Stimulated activated CD8-positive, alpha-beta memory T cell treated with anti-CD3 and anti-CD28 coated beads, Interleukin-7, amount 100 ng/mL, for 48 hours (primary cell): Measurements from ENCODE around the gene ATP2C1.
"Not testable (repeated sequence)": the region's sequence is repeated elsewhere in the genome, so short reads cannot be mapped to it uniquely, and the experiment has no call there.

ENCODE experiments used
- DNase-seq, 2 donors: peaks; one replicate each; pipeline ENCODE4 v3.0.0-alpha.2; 2020; ENCODE audit warnings: low read depth in 1 of 2; ENCODE audit errors: extremely low read depth in 1 of 2

ATP2C1 gene

DNA sequence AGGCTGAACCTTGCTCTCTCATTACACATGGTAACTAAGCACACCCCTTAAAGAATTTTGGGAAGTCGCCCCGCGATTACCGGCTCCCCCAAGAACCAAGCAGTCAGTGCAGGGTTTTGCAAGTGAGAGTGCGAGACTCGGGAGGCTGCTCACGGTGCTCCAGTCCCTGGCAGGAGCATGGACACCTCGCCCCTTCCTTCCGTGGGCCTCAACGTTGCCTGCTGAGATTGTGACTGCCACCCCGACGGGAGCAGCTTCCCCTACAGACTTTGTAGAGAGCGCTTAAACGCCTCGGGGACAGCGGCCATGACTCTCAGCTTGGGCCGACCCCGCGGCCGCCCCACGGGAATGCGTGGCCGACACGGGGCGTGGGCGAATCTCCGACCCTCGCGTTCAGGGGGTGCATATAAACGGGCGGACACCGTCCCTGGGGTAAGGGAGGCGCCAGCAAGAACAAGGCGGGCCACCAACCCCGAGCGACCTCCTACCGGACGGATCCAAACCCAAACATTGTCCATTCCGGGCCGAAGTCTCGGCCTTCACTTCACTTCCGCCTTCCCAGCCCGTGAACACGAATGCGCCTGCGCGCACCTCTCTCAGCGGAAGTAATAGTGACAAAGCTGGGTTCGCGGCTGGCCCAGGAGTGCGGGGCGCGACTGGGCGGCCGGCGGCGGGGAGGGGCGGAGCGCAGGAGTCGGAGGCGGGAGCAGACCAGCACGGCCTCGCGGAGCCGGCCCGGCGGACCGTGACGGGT, at the start of gene ATP2C1:
Gene ATP2C1, plus strand, starts transcription at position 709 of the 754 bp plus-strand sequence. CDS start 686 bp downstream, outside the sequence.
- DNase-seq: peak; percentile 82 to 85

DNA sequence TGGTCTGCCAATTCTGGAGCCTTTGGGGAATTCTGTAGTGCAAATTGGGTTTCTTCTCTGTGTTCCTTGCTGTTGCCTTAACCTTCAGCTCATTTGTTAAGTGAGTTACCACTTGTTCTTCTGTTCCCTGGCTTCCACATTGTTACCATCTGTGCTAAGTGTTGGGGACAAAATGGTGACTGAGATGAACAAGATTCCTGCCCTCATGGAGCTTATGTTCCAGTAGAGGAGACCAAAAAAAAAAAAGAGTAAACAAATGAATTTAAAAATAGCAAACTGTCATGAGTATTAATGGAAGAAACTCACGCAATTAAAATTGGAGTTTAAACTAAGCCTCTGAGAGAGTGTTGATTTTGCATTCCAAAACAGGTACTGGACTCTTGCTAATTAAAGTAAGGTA, 49.4 kb upstream of the ATP2C1 start:
- no peak for DNase-seq

DNA sequence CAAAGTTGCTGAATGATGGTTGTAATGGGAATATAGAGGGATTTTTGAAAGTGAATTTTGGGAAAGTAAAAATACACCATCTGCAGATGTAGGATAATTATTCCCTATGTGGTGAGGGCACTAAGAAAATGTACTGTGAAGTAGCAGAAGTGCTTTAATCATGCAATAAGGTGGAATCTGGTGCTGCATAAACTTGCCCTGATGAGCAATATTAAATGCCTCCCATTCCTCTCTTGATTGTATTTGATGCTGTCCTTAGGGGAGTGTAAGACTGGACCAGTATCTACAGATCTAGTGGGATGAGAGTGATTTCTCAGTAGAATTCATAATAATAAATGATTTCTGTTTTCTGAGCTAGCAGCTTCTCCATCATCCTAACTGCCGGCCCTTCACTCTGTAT, 47.7 kb upstream of the ATP2C1 start:
- DNase-seq: no peak

GRCh38 chr3:130849091-130849552, 44.8 kb upstream of the ATP2C1 start:
- DNase-seq: no peak

GRCh38 chr3:130850044-130850797, 43.7 kb upstream of the ATP2C1 start:
- peak; percentile 10 to 43 for DNase-seq

DNA sequence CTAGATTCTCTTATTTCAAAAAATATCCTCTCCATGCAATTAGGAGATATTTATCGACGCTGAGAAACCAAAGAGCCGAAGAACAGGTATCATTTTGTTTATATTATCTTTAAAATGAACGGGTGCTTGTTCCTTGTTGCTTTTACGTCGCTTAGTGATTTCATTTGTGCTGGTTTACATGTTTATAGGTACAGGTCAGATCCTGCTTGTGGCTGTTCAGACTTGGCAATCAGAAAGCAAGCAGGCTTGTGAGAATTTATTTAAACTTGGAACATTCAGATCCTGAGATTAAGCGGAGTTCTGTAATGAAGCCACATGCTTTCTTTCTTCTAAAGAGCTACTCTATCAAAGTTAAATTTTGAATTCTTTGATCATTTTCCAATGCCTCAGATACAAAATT, 43.0 kb upstream of the ATP2C1 start:
- no peak for DNase-seq

DNA sequence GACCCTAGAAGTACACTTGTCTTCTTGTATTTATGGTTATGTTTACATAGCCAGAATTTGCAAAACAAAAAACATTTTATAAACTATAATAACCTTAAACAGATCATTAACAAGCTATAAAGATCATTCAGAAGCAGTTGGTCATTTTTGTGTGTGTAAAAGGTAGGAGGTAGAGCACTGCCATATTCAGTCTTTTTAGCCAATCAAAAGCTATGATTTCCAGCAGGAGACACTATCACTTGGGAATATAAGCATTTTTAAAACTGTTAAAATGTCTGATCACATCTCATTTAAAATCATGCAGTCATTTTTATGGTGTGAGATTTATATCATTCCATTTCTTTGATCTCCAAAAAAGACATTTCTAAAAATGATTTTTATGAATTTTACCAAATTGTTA, 42.6 kb upstream of the ATP2C1 start:
- no peak for DNase-seq

- no peak for DNase-seq
These were observed 40.3 kb upstream of the ATP2C1 start for GRCh38 chr3:130853581-130853980.

DNA sequence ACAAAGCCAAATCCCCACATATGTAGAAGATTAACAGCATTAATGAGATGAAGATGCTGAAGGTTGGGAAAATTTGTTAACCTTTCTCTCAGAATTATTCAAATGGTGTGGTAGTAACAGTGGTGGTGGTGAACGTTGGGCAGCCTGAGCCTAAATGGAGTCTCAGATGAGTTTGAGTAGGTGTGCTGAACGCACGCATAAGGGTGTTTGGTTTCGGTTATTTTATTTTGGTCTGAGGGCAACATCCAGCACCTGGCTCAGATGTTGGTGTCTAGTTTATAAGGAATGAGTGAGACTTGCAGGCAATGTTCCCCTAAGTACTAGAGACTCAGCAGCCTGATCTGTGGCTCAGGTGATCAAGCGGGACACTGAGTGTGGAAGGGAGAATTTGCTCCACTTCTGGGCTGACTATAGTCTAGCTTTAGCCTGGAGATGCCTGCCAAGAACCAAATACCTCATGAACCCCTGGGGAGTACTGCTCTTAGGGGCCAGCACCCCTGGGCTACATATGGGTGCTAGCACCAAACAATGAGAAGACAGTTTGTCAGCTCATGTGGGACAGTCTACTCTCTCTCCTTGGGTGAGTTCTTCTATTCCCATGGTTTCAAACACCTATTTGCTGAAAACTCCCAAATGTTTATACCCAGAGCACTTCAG, 39.5 kb upstream of the ATP2C1 start:
- no peak for DNase-seq

GRCh38 chr3:130857336-130858026, 36.4 kb upstream of the ATP2C1 start:
- no peak for DNase-seq

DNA sequence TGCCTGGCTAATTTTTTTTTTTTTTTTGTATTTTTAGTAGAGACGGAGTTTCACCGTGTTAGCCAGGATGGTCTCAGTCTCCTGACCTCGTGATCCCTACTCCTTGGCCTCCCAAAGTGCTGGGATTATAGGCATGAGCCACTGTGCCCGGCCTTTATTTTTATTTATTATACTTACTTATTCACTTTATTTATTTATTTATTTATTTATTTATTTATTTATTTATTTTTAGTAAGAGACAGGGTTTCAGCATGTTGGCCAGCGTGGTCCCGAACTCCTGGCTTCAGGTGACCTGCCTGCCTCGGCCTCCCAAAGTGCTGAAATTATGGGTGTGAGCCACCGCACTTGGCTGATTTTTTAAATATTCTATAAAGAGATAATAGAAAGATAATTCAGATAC, 31.8 kb upstream of the ATP2C1 start:
- not testable (repeated sequence) for DNase-seq

- DNase-seq: no peak
These were observed 28.4 kb upstream of the ATP2C1 start for GRCh38 chr3:130865489-130865888.

DNA sequence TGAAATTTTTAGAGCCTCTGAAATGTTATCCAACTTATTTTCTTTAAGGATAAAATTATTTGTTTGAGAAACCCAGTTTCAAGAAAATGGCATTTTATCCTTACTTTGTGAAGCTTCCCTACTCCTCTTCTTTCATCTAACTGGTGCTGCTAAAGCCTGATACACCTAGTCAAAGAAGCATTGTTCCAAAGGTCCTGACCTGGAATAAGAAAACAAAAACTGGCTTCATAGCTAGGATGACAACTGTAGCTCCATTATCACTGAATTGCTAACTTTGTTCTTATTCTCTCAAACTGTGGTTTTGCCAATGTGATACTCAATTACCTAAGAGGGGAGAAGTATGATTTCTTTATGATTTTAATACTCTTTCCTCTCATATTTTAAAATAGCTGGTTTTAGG, 27.6 kb upstream of the ATP2C1 start:
- DNase-seq: no peak

DNA sequence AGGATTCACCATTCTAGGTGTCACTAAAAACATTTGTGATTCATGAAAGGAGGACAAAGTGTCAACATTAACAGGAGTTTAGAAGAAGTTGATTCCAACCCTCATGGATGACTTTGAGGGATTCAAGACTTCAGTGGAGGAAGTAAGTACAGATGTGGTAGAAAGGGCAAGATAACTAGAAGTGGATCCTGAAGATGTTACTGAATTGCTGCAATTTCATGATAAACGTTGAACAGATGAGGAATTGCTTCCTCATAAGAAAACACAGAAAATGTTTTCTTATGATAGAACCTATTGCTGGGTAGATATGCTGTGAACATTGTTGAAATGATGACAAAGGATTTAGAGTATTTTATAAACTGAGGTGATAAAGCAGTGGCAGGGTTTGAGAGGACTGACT, 23.5 kb upstream of the ATP2C1 start:
- DNase-seq: no peak

DNA sequence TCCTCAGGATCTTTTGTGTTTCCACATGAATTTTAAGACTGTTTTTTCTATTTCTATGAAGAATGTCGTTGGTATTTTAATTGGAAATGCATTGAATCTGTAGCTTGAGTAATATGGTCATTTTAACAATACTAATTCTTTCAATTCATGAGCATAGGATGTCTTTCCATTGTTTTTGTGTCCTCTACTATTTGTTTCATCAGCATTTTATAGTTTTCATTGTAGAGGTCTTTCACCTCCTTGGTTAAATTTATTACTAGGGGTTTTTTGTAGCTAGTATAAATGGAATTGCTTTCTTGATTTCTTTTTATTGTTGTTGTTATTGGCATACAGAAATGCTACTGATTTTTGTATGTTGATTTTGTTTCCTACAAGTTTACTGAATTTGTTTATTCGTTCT, 17.3 kb upstream of the ATP2C1 start:
- DNase-seq: no peak

DNA sequence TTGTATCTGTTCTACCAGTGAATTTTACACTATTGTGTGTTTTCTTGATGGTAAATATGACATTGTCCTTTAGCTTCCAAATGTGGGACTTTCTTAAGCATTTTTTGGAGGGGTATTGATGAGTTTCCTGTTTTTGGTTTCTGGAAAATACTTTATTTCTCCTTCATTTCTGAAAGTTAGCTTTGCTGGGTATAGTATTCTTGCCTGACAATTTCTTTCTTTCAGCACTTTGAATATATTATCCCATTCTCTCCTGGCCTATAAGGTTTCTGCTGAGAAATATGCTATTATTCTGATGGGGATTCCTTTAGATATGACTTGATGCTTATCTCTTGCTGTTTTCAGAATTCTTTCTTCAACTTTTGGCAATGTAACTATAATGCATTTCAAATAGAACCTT, 15.4 kb upstream of the ATP2C1 start:
- no peak for DNase-seq

DNA sequence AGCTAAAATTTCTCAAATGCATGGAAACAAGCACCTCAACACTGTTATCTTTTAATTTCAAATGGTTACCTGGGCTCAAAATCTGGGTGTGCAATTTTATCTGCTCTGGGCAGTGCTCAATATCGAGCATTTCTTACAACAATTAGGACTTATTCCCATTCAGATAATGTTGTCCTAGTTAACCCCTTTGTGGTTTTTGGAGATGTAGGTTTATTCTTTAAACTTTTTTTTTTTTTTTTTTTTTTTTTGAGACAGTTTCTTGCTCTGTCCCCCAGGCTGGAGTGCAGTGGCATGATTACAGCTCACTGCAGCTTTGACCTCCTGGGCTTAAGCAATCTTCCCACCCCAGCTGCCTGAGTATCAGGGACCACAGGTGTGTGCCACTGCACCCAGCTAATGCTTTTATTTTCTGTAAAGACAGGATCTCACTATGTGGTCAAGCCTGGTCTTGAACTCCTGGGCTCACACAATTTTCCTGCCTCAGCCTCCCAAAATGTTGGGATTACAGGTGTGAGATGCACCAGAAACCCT, 4.4 kb upstream of the ATP2C1 start:
- DNase-seq: no peak

GRCh38 chr3:130892759-130893375, 1.0 kb upstream of the ATP2C1 start:
- DNase-seq: peak; percentile 7 to 60

GRCh38 chr3:130894130-130894985, 474 bp downstream of the ATP2C1 start:
- no peak for DNase-seq

- DNase-seq: no peak
These were observed 1.0 kb downstream of the ATP2C1 start for GRCh38 chr3:130894986-130895280.
